GM12872 (cell line): ENCODE data around the gene MARK2.
A peak's percentile ranks its signal among the peaks of the same experiment; 100 is the strongest.

ENCODE experiments used
- TF ChIP-seq, protein P1 (sequence below): IDR thresholded peaks from 3 replicates; pipeline ENCODE4 v1.5.1; 2011; ENCODE audit warnings: low read depth, mild to moderate bottlenecking, low read length, moderate library complexity; ENCODE audit not compliant: insufficient read depth

Gene MARK2

GRCh38 chr11:63870351-63871140 is 31.6 kb downstream of the MARK2 start:
- TF ChIP-seq, protein P1, sequence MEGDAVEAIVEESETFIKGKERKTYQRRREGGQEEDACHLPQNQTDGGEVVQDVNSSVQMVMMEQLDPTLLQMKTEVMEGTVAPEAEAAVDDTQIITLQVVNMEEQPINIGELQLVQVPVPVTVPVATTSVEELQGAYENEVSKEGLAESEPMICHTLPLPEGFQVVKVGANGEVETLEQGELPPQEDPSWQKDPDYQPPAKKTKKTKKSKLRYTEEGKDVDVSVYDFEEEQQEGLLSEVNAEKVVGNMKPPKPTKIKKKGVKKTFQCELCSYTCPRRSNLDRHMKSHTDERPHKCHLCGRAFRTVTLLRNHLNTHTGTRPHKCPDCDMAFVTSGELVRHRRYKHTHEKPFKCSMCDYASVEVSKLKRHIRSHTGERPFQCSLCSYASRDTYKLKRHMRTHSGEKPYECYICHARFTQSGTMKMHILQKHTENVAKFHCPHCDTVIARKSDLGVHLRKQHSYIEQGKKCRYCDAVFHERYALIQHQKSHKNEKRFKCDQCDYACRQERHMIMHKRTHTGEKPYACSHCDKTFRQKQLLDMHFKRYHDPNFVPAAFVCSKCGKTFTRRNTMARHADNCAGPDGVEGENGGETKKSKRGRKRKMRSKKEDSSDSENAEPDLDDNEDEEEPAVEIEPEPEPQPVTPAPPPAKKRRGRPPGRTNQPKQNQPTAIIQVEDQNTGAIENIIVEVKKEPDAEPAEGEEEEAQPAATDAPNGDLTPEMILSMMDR, result no peak

DNA sequence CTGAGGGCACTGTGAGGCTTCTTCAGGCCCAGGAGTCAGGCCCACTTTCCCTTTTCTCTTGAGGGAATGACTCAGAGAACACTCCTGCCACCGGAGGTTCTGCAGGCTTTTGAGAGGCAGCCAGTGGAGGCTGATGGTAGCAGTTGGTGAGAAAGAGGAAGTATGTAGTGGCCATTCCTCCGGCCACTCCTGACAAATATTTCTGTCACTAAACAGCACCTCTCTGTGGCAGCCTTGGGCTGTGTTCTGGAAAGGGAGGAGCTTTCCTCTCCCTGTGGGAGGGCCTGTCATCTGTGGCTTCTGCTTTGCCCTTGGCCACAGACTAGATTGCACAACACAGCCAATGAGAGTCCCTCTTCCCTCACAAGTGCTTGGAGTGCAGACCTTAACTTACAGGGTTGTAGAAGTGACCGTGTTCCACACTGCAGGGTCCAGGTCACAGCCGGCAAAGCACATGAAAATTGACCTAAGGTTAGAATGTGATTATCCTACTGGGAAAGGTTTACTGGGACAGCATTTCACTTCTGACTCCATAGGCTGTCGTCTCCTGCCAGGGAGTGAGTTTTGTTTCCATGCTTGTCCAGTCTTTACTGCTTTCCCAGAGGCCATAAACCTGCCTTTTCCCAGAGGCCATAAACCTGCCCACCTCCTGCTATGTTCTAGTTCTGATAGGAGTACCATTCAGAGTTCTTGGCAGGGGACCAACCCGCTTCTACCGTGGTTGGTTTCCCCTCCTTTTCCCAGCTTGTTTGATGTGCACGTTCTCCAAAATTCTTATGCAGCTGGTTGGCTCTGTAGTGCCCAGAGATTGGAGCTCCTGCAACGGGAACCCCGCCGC is 33.3 kb downstream of the MARK2 start:
- TF ChIP-seq, protein P1, result peak; percentile 62

DNA sequence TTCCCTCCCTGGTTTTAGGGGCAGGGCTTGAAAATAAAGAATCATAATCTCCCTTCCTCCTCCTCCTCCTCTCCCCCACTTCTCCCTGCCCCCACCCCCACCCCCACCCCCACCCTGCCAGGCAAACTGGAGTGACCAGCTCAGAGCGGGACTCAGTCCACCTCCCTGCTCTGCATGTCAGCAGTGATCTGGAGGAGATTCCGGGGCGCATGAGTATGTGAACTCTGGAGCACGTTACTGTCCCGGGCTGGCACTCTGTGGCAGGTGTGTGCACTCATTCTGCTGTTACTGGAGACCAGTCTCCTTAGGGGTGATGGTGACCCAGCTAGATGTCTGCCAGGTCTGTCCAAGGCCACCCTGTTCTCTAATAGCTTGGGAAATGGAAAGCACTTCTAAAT is 33.9 kb downstream of the MARK2 start:
- TF ChIP-seq, protein P1, result no peak

- TF ChIP-seq, protein P1, result no peak
These were observed 34.4 kb downstream of the MARK2 start for GRCh38 chr11:63873311-63873710.

DNA sequence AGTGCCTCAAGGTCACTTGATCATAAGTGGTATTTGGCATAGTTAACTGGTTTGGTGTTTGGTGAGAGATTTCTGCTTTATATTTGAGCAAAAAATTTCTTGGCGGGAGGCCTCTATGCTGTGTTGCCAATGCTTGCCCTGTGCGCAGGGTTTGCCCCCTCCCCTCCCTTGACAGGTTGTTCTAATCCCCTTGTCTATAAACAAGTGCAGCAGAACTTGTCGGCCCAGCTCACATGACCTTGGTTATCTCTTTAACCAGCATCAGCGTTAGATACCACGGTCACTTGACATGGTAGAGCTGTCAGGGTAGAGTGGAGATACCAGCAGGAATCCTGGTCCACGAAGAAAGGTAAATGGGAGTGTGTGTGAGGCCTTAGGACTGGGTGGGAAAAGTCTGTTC is 35.6 kb downstream of the MARK2 start:
- TF ChIP-seq, protein P1, result no peak

- TF ChIP-seq, protein P1, result no peak
These were observed 36.7 kb downstream of the MARK2 start for GRCh38 chr11:63875506-63876065.

- TF ChIP-seq, protein P1, result no peak
These were observed 37.7 kb downstream of the MARK2 start for GRCh38 chr11:63876616-63877015.
